Activated gamma-delta T cell treated with anti-CD3 and anti-CD28 coated beads, Interleukin-2, amount 50 U/mL, for 16 hours (primary cell): ENCODE results near the gene KIRREL3.

Experiments
- DNase-seq: peaks from one replicate; pipeline ENCODE4 v3.0.0-alpha.2; 2020; ENCODE audit warnings: low read depth

Gene KIRREL3

GRCh38 chr11:126870021-126870420 is 130.5 kb downstream of the KIRREL3 start:
- DNase-seq: no peak

- DNase-seq: no peak
These were observed 131.8 kb downstream of the KIRREL3 start for GRCh38 chr11:126868741-126869140.

GRCh38 chr11:126864934-126865333 is 135.6 kb downstream of the KIRREL3 start:
- DNase-seq: no peak

GRCh38 chr11:126863294-126863997 is 137.1 kb downstream of the KIRREL3 start:
- DNase-seq: no peak

GRCh38 chr11:126862664-126863243 is 137.8 kb downstream of the KIRREL3 start:
- no peak for DNase-seq

- DNase-seq: no peak
These were observed 138.6 kb downstream of the KIRREL3 start for GRCh38 chr11:126861796-126862459.

- no peak for DNase-seq
These were observed 142.4 kb downstream of the KIRREL3 start for GRCh38 chr11:126857860-126858808.

GRCh38 chr11:126855536-126855935 is 145.0 kb downstream of the KIRREL3 start:
- DNase-seq: no peak

- no peak for DNase-seq
These were observed 146.8 kb downstream of the KIRREL3 start for GRCh38 chr11:126853732-126854131.

GRCh38 chr11:126844789-126845188 is 155.8 kb downstream of the KIRREL3 start:
- no peak for DNase-seq

GRCh38 chr11:126843096-126843495 is 157.5 kb downstream of the KIRREL3 start:
- no peak for DNase-seq

- DNase-seq: no peak
These were observed 158.6 kb downstream of the KIRREL3 start for GRCh38 chr11:126841999-126842398.

- DNase-seq: no peak
These were observed 159.6 kb downstream of the KIRREL3 start for GRCh38 chr11:126840975-126841374.

- no peak for DNase-seq
These were observed 160.2 kb downstream of the KIRREL3 start for GRCh38 chr11:126840201-126840886.

GRCh38 chr11:126839496-126839895 is 161.1 kb downstream of the KIRREL3 start:
- DNase-seq: no peak

GRCh38 chr11:126838779-126839178 is 161.8 kb downstream of the KIRREL3 start:
- DNase-seq: no peak

- DNase-seq: no peak
These were observed 163.0 kb downstream of the KIRREL3 start for GRCh38 chr11:126837581-126837980.

- no peak for DNase-seq
These were observed 166.0 kb downstream of the KIRREL3 start for GRCh38 chr11:126834573-126834972.

GRCh38 chr11:126834149-126834548 is 166.4 kb downstream of the KIRREL3 start:
- no peak for DNase-seq

- DNase-seq: no peak
These were observed 167.5 kb downstream of the KIRREL3 start for GRCh38 chr11:126833065-126833464.

- DNase-seq: no peak
These were observed 168.2 kb downstream of the KIRREL3 start for GRCh38 chr11:126832387-126832786.
